Activated naive CD4-positive, alpha-beta T cell treated with Interleukin-2 at 50 U/mL for 16 hours (primary cell): ENCODE results near the gene ECM1.

Experiments used
- DNase-seq: peaks from one replicate; pipeline ENCODE4 v3.0.0-alpha.2; 2020

The ECM1 gene

DNA sequence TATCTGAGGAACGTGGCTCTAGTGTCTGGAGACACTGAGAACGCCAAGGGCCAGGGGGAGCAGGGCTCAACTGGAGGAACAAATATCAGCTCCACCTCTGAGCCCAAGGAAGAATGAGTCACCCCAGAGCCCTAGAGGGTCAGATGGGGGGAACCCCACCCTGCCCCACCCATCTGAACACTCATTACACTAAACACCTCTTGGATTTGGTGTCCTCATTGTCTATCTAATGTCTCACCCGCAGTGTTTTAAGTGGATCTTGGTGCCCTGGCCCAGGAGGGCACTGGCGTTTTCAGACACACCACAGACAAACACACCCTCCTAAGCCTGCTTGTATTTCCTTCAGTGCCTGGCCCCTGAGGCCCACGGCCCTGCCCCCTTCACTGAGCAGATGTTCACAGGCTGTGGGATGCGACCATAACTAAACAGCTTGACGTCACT is 5.5 kb downstream of the ECM1 start:
- no peak for DNase-seq

DNA sequence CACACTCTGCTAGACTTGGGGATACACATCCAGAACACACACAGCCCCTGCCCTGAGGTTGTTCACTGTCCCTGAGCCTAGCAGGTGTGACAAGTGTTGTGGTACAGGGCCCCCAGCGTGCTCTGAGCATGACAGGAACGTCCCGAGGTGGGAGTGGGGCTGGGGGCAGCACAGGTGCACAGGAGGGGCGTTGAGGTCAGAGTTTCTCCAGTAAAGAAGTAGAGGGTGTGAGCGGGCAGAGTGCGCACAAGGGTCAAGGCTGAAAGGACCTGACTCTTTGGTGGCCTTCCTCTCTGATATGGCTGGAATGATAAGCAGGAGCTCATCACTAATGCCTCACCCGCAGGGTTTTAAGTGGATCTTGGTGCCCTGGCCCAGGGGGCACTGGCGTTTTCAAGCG is 6.4 kb downstream of the ECM1 start:
- no peak for DNase-seq

DNA sequence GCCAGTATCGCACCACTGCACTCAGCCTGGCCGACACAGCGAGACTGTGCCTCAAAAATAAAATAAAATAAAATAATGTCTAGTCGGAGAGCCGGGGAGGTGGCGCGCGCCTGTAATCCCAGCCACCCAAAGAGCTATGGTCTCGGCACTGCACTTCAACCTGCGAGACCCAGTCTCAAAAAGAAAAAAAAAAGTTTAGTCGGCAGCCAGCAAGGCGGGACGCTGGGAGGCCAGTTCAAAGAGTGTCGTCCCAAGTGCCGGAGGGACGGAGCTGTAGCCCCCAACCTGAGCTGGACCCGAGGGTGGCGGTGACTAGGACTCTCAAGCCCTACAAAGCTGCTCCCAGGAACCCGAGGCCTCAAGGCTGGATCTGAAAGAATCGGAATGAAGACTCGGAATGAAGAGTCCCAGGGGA is 7.0 kb downstream of the ECM1 start:
- no peak for DNase-seq

DNA sequence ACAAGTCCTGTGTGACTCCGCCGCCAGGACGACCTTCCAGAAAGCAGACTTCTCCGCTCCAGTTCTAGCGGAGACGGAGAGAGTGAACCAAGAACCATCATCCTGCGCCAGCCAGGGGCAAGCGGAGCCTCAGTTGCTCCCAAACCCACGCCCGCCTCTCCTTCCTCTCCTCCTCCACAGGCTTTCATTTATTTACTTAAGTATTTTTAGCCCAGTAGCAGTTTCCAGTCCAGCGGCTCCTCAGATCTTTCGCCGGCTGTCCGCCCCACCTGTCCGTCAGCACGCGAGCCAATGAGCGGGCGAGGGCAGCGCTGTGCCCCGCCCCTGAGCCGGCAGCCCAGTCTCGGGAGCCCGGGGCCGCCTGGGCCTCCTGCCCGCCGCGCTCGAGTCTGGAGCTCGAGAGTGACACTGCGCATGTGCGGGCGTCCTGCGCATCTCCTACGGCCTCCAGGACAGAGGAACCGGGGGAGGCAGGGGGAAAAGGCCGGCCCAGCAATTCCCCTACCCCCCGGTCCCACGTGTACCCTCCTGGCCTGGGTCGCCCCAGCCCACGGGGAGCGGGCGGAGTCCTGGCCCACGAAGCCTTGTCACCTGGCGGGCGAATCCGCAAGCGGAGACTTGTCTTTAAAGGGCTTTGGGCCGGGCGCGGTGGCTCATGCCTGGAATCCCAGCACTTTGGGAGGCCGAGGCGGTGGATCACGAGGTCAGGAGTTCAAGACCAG is 7.6 kb downstream of the ECM1 start, which contains the start of gene FALEC:
Gene FALEC (plus strand): TSS at position 425 of the 722 bp plus-strand sequence.
- DNase-seq: peak; percentile 92

DNA sequence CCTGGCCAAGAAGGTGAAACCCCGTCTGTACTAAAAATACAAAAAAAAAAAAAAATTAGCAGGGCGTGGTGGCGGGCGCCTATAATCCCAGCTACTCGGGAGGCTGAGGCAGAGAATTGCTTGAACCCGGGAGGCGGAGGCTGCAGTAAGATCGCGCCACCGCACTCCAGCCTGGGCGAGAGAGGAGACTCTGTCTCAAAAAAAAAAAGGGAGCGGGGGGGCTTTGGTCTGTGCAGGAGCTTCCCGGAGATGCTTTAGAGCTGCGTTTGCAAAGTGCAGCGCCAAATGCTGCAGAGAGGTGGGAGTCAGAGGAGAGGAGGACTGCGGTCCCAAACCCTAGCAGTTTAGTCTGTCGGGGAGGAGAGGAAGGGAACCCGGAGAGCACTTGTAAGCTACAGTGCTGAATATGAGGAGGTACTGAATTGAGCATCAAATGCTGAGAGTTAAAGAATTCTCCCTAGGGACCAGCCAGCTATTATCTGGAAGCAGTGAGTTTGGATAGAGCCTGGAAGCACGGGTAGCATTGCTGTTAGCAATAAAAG is 8.2 kb downstream of the ECM1 start:
- no peak for DNase-seq

DNA sequence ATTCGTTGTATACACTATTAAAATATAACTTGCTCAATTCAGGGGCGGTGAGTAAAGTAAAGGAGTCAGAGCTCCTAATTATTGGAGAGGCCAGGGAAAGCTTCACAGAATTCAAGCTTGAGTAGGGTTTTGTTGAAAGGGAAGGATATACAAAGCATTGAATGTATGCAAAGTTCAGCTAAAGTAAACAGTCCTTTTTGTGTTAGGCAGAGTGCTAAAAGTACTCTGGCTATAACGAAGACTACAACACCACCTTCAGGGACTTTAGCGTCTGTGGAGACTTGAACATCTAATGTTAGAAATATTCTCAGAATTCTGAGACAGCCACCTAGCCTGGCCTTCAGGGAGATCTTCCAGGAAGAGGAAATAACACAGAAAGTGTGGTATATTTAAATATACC is 8.7 kb downstream of the ECM1 start:
- no peak for DNase-seq

DNA sequence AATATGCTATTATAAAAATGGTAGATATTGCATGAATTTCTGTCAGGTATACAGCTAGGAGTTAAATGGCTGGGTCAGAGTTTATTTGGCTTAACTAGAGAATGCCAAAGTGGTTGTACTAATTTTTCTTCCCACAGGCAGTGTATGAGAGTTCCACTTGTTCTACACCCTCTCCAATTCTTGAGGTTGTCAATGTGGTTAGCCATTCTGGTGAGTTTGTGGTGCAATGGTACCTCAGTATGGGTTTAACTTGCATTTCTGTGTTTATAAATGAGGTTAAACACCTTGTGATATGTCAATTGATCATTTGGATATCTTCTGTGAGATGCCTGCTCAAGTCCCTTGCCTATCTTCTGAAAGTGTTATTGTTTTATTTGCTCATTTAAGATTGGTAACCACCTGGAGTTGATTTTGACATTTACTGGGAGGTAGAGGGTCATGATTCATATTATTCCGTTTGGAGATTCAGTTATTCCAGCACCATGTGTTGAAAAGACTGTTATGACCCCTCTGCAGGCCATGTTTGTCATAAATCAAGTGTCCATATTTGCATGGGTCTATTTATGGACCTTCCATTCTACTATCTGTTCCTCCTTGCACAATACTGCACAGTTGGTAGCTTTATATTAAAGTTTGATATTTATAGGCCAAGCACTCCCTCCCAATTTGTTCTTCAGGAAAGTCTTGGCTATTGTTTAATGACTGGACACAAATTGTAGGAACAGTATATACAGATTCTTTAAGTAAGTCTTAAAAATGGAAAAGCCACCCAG is 13.5 kb downstream of the ECM1 start:
- no peak for DNase-seq

DNA sequence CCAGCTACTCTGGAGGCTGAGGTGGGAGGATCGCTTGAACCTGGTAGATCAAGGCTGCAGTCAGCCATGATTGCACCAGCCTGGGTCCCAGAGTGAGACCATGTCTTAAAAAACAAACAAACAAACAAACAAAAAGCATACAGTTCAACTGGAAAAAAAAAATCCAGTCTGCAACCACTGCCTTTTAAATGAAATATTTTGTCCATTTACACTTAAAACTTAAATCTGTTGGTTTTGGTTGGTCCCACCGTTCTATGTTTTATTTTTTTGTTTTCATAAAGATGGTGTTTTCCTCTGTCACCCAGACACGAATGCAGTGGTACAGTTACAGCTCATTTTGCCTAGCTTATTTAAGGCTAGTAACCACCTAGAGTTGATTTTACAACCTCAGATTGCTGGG is 17.4 kb downstream of the ECM1 start:
- no peak for DNase-seq

DNA sequence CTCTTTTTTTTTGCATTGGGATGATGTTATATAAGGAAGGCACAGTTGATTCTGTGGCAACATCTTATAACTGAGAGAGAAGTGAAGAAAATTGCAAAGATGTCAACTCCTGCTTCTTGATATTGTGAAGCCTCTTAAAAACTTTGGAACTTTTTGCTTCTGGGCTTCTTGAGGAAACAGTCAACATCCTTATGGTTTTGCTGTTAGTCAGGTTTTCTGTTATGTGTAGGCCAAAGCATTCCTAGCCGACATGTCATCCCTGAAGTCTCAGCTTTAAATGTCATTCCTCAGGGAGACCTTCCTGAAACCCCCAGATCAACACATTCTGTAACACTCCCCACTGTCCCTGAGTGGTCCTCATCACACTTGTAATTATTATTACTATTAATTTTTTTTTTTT is 20.3 kb downstream of the ECM1 start:
- no peak for DNase-seq

DNA sequence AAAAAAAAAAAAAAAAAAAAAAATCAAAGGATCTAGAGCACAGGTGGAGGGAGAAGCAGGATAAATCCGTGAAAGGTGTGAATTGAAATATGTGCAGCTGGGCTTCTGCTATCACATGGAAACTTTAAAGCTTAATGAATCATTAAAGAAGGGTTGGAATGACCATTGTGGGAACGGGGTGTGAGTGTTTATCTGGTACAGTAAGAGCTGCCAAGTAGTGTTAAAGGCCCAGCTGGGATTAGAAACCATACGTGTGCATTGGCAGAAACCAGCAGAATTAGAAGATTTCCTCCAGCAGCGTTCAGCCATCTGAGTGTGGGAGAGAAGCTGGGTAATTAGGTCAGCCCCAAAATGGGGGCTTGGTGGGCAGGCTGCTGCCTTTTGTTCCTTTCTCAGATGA is 21.1 kb downstream of the ECM1 start:
- DNase-seq: no peak

DNA sequence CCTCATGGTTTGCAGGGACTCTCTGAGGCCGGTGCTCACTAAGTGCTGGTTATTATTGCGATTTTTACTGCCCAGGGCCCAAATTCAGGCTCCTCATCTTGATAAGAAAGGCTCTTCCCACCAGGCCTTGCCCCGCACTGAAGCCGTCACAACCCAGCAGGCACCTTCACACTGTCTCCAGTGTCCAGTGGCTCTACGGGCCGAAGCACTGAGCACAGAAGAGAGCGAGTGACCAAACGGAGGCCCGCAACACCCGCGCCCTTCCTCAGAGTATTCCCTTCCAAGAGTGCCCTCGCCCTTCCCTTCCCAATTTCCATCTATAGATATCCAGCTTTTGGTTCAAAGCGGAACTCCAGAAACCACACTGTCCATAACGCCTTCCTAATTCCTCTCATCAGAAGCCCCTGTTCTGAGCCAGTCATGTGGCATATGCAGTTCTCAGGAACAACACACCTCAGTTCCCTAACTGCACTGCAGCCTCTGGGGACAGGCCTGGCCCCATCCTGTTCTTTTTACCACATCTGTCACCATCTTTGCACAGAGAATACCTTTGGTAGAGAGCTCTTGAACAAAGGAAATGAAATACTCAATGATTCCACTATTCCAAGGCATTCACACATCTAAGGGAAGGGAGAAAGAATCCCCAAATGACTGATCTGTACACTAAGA is 22.7 kb downstream of the ECM1 start:
- no peak for DNase-seq

DNA sequence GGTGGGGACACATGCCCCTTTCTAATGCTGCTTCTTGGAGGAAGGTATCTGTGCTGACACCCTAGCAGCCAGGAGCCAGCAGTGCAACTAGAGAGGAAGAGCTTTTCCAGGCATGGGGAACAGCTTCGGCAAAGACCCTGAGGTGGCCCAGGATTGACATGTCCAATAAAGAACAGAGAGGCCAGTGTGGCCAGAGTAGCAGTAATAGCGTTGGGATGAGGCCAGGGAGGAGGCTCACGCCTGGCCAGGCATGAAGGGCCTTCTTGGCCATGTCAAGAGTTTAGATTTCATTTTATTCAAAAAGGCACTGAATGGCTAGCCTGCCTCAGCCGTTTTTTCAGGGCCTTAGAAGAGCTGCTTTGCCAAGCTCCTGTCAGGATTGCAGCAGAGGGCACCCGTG is 25.0 kb downstream of the ECM1 start:
- DNase-seq: no peak

DNA sequence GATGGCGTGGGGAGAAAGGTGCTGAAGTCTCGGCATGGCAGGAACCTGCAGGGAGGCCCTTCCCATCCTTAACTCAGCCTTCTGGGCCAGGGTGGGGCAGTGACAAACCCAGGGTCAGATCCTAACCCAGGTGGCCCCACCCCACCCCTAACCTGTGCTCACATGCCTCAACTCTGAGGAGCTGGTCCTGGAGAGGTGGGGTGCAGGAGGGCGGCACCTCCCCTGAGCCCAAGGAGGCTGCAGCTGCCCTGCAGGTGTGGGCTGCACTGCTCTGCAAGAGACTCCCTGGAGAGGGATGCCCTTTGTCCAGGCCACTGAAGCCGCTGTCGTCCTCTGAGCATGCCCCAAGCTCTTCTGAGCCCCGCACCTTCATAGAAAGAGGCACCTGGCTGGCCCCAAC is 26.1 kb downstream of the ECM1 start:
- no peak for DNase-seq

DNA sequence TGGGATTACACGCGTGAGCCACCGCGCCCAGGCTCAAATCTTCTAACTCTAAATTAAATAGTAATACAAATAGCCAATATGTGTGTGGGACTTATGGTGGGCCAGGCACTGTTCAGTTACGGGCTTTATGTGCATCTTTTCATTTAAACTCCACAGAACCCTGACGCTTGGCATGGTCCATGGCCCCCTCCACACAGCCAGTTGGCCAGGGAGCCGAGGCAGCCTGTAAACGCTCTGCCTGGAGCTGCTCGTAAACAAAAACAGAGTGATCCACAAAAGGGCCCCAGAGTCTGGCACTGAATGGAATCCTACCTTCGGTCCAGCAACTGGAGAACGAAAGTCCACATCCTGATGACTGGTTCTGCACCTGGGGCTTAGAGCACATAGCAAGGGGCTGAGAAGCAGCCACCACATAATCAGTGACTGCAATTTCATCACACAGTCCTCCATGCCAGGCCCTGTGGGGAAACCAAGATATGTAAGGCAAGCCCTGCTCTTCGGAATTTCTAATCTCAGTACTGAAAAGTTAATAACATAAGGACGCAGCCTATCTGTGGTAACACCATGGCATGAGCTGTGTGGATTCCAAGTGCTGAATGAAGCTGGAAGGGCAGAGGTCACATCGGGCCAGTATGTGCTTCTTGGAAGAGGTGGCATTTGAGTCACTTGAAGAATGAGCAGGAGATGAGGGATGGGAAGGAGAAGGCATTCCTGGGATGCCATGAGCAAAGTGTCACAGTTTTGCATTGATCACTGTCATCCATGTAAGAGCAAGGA is 27.8 kb downstream of the ECM1 start:
- no peak for DNase-seq

DNA sequence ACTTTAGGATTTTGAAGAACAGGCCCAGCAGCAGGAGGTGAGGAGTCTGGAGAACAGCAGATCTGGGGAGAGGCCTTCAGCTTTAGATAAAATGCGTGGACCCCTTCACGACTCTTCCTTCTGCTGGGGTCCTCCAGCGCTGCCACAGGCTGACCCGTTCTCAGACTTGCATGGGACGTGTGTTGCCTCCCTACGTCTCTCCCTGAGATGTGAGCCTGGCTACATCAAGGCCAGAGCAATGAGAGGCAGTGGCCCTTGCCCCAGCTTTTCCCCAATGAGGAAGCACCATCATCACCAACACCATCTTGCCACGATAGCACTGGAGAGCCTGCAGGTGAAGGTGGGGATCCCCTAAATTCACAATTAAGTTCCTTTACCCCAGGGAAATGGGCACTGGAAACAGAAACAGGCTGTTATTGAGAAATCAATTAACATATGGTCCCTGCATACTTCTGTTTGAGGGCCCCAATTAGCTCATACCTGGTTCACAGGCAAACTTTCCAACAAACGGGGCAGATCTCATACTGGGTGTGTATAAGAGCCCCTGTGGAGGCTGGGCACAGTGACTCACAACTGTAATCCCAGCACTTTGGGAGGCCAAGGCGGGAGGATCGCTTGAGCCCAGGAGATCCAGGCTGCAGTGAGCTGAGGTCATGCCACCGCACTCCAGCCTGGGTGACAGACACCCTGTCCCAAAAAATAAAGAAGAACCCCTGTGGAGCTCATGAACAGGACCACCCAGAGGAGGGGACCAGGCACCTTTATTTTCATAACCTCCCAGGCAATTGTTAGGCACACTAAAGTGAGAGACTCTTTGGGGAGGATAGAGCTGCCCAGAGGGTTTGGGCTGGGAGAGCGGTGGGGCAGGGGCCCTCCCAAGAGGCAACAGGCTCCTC is 29.2 kb downstream of the ECM1 start:
- DNase-seq: no peak

DNA sequence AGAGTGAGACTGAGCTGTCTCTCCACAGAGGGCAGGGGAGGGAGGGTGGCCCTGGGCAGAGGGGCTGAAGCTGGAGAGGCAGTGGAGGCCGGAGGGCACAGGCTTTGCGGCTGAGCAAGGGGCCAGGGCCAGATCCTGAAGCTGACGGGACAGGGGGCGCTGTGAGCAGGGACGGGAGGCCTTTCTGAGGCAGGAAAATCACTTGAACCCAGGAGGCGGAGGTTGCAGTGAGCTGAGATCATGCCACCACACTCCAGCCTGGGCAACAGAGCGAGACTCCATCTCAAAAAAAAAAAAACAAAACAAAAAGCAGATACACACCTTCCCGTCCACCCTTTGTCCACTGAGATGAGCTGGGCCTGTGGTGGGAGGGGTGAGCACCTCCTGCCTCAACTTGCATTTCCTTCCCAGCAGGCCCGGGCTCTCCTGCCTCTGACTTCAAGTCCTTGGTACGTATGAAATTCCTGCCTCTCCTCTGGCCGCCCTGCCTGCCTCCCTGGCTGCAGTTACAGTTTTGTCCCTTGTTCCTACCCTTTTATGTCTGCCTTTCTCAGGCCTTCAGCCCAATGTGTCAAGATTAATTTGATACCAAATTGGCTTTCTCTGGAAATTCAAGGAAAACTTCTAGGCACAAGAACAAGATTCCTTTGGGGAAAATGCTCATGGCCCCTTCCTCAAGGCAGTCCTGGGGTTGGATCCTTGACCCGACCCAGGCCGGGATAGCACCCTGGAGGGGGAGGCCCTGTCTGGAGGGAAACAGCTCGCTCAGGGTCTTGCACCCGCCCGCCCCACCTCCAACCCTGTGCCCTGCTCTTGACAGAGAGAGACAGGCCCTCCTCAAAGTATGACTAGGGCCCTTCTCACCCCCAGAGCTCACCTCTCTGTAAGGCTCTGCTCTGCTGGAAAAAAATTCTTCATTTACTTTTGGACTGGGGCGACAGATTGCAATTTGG is 30.1 kb downstream of the ECM1 start:
- DNase-seq: no peak

DNA sequence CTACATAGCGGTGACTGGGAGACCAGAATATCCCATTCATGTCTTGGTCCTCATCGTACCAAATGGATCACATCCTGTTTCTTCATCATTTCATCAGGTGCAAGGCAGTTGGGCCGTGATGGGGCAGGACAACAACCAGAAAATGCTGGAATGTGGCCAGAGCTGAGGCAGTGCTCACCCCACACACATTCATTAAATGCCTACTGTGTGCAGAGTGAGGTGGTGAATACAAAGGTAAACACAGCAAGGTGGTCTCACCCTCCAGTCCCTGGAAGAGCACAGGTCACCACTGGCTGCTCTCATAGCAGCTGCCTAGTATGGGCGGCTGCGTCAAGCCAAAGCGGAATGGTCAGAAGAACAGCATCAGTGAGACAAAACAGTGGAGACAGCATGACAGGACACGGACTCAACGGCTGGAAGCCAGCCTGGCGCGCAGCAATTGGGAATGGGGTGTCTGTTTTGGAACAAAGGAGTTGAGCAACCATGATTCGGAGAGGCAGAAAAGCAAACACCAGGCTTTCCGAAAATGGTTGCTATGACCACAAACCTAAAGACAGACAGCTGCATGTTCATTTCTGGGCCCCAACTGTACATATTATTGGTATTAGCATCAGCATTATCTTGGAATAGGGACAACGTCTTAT is 35.7 kb downstream of the ECM1 start:
- no peak for DNase-seq

DNA sequence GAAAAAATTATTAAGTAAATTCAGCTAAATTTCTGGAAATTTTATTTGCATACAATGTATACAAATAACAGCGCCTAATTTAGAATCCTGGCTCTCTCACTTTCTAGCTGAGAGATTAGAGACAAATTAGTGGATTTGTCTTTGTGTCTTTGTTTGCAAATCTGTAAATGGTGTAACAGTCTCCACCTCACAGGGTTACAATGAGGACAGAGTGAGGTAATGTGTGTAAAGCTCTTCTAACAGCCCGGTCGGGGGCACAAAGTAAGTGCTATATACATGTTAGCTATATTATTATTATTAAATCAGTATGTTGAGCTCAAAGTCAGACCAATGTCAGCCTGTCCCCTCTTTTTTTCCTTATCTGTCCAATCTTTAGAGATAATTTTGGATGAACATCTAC is 36.3 kb downstream of the ECM1 start:
- no peak for DNase-seq

DNA sequence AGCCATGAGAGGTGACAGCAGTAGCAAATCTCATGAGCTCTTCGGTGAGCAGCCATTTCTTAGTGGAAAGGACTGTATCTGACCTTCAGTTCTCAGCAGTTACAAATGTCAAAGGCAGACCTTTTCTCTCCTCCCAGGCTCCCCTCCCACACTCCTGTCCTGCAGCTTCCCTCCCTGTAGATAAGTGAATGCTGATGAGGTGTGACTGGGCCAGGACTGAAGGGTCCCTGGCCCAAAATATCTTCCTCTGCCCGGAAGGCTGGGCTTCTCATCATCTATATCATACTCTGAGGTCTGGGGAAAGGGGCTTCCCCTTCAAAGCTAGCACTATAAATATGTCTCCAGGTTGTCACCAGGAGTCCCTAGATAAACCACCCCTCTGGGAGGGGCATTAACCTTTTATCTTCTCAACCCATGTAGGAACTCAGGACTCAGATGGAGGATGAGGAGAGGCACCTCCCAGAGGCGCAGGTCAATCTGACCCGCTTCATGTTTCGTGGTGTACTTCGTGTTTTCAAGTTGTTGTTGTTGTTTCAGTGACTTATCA is 37.6 kb downstream of the ECM1 start:
- DNase-seq: no peak
